GM21717 (cell line): ENCODE results near the gene NDUFS1.
A peak's percentile ranks its signal among the peaks of the same experiment; 100 is the strongest.
"Not testable (repeated sequence)": the region's sequence is repeated elsewhere in the genome, so short reads cannot be mapped to it uniquely, and the experiment has no call there.

Source experiments
- ATAC-seq: cut with Tn5 transposase; IDR thresholded peaks from one replicate; pipeline ENCODE4 v1.9.1; 2021; ENCODE audit warnings: mild to moderate bottlenecking, moderate library complexity; ENCODE audit not compliant: unreplicated experiment

The NDUFS1 gene

DNA sequence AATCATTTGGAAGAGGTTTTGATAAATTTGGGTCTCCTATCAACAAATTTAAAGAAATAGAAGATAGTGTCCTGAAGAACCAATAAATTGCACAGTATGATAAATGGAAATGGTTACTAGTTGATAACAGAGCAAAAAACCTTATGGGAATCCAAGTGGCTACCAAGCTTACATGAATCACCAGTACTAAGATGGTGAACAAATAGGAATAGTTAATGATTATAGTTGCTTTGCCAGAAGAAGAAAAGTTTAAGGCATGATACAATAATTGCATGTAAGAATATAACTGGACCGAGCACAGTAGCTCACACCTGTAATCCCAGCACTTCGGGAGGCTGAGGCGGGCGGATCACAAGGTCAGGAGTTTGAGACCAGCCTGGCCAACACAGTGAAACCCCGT is 53.7 kb downstream of the NDUFS1 start:
- no peak for ATAC-seq

- no peak for ATAC-seq
Measured at GRCh38 chr2:206105038-206105437, 54.2 kb downstream of the NDUFS1 start.

DNA sequence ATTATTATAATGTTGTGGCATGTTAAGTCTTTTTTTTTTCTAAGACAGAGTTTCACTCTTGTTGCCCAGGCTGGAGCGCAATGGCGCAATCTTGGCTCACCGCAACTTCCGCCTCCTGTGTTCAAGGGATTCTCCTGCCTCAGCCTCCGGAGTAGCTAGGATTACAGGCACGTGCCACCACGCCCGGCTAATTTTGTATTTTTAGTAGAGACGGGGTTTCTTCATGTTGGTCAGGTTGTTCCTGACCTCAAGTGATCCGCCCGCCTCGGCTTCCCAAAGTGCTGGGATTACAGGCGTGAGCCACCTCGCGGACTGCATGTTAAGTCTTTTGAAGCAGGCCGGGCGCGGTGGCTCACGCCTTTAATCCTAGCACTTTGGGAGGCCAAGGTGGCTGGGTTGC is 60.4 kb downstream of the NDUFS1 start:
- ATAC-seq = not testable (repeated sequence)

DNA sequence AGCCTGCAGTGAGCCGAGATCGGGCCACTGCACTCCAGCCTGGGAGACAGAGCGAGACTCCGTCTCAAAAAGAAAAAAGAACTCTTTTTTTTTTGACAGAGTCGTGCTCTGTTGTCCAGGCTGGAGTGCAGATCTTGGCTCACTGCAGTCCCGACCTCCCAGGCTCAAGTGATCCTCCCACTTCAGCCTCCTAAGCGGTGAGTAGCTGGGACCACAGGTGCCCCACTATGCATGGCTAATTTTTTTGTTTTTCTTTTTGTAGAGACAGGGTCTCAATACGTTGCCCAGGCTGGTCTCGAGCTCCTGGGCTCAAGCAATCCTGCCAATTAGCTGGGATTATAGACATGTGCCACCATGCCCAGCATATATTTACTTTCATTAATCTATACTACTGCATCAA is 60.8 kb downstream of the NDUFS1 start:
- ATAC-seq = no peak

- ATAC-seq = no peak
Measured at GRCh38 chr2:206096876-206097275, 62.4 kb downstream of the NDUFS1 start.

DNA sequence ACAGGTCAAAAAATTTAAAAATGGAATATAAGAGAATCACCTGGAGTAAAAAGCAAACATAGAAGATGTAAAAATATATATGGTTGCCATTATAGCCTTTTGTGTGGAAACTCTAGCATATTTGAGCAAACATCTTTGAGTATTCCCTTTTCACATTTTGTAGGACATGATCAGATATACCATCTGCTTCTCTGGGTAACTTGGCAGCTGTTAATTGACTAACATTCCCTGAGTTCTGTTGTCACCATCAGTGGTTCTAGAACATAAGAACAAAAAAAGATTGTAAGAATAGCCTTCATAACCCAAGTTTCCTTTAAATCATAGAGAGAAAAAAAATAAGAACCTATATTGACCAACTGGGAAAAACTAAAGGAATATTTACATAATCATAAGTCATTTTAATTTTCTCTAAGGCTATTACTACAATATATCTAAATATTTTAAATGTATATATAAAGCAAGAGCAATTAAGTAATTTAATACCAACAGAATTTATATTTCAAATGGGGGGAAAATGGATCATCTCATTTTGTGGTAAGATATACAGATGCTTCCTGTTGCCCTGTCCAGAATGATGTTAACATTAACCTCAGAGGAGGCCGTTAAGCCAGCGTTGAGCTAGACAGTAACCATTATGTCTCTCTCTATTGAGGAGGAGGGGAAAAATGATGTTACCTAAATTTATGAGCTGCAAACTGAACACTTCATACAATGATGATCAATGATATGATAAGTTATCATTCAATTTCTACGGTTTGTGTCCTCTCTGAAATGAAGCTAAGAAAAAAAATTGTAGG is 63.5 kb downstream of the NDUFS1 start:
- ATAC-seq = no peak

GRCh38 chr2:206092297-206092696 is 66.9 kb downstream of the NDUFS1 start:
- ATAC-seq = no peak

- ATAC-seq = no peak
Measured at GRCh38 chr2:206088248-206088647, 71.0 kb downstream of the NDUFS1 start.

- no peak for ATAC-seq
Measured at GRCh38 chr2:206086716-206087350, 72.4 kb downstream of the NDUFS1 start.

DNA sequence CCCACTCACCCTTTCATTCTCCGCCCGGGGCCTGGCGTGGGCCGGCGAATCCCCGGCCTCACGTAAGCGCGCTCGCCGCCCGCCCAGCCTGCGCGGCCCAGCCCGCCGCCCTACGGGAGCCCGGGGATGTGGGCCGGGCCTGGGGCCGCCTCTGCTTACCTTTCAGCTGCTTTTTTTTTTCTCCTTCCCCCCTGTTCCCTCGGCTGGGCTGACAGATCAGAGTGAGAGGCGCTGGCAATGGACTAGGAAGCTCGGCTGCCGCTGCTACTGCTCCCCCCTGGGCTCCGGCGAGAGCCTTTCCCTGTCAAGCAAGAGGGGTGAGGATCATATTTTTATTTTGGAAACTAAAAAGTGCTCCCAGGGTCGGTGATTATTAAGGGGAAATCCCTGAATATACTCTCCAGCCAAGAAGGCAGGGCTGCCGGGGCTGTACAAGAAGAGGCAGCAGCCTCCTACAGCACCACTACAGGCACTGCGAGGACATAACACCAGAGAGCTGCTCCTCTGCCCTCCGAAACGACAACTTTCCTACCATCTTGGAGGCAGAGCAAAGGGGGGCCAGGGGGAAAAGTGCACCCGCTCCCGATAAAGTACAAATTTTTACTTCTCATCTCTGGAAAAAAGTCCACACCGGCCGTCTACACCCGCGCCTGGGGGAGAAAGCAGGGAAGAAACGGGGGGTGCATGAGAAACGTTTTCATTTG is 73.3 kb downstream of the NDUFS1 start, which contains the start of gene INO80D:
Gene INO80D (minus strand): TSS at position 433 of the 704 bp plus-strand sequence. CDS start 23,158 bp downstream, outside the sequence.
- peak; percentile 88 for ATAC-seq

GRCh38 chr2:206084870-206085741 is 74.1 kb downstream of the NDUFS1 start:
- peak; percentile 31 for ATAC-seq

DNA sequence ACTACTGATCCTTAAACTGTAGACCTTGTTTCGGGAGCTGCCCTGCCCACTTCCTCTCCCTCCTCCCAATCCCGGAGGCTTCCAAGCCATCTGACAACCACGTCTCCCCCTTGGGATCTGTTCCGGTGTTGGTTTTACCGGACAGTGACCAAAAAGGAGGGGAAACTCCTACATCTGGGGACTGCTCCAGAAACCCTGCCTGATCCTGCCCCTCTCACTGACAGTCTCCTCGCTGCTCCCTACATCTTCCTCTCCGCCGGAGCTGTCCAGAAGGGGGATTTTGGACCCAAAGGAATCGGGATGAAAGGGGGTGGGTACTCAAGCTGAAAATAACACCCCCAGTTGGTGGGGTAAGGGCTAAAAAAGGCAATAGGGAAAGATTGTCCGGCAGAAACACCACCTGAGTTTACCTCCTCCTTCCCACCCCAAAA is 74.8 kb downstream of the NDUFS1 start:
- no peak for ATAC-seq

- ATAC-seq = no peak
Measured at GRCh38 chr2:206083602-206084438, 75.4 kb downstream of the NDUFS1 start.

DNA sequence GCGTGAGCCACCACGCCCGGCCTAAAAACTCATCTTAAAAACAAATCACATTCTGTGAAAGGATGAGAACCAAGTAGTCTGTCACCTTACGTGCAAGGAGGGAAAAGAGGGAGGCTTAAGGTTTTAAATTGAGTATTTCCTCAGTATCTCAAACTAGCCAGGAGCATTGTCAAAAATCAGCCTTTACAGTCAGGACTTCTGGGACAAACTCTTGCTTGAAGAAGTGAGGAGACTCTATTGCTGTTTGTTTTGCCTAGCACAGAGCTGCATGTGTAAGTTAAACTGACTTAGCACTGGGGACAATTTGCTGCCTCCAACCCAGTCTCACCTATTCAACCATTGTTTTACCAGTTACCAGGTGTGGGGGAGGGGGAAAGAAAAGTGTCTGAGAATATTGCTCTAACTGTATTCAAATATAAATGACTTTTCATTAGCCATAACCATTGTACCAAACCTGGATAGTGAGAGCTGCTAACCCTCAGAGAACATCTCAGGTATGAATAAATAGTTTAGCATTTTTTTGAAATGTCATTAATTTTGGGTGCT is 76.9 kb downstream of the NDUFS1 start:
- ATAC-seq = no peak

- no peak for ATAC-seq
Measured at GRCh38 chr2:206080927-206081326, 78.3 kb downstream of the NDUFS1 start.

GRCh38 chr2:206079699-206080465 is 79.4 kb downstream of the NDUFS1 start:
- ATAC-seq = no peak

GRCh38 chr2:206077879-206078278 is 81.4 kb downstream of the NDUFS1 start:
- ATAC-seq = not testable (repeated sequence)

- ATAC-seq = no peak
Measured at GRCh38 chr2:206075113-206075512, 84.1 kb downstream of the NDUFS1 start.

DNA sequence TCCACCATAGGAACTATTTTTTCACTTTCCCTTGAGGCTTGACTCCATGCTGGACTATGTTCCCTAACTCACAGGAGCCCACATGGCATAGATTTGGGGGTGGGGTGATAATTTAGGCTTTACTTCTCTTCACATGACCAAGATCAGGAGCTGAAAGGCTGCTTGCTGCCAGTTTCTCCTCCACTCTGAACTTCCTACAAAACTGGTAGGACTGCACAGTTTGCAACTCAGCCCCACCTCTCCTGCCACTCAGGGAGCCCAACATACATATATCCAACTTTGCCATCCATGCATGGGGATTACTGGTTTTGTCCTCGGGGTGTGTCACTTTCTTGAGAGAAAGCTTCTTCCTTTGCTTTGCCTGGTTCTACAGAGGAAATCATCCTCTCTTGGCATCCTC is 87.4 kb downstream of the NDUFS1 start:
- no peak for ATAC-seq
